ENCODE results near the gene OTULINL. TPM values are rescaled to one million over a fixed set of nuclear protein-coding genes. Genes with fewer than 3 reads are reported as not detected.

Gene OTULINL
- total RNA-seq, 1 donor from 2014 or later: 3.4 TPM

GRCh38 chr5:14557791-14558415 is 23.7 kb upstream of the OTULINL start:
- H3K4me3 Mint-ChIP-seq: no peak overlapping the region
- DNase-seq (ENCODE audit: low read depth, low spot score): no peak
- no peak overlapping the region for H3K27ac Mint-ChIP-seq (ENCODE audit: unreplicated experiment)
- no peaks in the 10 kb centered on the region for H3K36me3 Mint-ChIP-seq (ENCODE audit: low read depth)
- TF ChIP-seq, protein P1, sequence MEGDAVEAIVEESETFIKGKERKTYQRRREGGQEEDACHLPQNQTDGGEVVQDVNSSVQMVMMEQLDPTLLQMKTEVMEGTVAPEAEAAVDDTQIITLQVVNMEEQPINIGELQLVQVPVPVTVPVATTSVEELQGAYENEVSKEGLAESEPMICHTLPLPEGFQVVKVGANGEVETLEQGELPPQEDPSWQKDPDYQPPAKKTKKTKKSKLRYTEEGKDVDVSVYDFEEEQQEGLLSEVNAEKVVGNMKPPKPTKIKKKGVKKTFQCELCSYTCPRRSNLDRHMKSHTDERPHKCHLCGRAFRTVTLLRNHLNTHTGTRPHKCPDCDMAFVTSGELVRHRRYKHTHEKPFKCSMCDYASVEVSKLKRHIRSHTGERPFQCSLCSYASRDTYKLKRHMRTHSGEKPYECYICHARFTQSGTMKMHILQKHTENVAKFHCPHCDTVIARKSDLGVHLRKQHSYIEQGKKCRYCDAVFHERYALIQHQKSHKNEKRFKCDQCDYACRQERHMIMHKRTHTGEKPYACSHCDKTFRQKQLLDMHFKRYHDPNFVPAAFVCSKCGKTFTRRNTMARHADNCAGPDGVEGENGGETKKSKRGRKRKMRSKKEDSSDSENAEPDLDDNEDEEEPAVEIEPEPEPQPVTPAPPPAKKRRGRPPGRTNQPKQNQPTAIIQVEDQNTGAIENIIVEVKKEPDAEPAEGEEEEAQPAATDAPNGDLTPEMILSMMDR (conservative IDR thresholded peaks at IDR 0.05): no peak
- H3K4me1 Mint-ChIP-seq: no peaks in the 10 kb centered on the region
- no peaks in the 10 kb centered on the region for H3K27me3 Mint-ChIP-seq (ENCODE audit: low read depth)
- H3K9me3 Mint-ChIP-seq: no peaks in the 10 kb centered on the region

DNA sequence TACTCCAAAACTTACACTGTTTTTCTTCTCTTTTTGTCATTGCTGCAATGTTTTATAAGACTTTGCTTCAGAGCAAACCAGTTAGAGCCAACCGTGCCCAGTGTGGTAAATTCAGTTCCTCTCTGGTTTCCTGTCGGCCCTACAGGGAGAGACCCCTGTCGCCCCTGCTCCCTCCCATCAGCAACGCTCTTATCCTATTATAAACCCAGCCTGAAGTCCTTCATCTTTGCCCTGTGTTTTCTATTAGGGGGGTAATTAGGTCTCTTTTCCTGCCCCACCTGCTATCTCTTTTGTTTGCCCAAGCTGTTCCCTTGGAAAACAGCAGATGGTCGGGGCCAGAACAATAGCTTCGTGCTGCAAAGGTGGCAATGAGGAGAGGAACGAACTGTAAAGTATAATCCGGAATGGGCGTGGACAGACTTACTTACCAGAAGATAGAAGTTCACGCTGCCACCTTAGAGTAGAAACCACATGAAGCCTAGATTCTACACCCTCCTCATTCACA is 21.4 kb upstream of the OTULINL start:
- no peaks in the 10 kb centered on the region for H3K4me1 Mint-ChIP-seq

DNA sequence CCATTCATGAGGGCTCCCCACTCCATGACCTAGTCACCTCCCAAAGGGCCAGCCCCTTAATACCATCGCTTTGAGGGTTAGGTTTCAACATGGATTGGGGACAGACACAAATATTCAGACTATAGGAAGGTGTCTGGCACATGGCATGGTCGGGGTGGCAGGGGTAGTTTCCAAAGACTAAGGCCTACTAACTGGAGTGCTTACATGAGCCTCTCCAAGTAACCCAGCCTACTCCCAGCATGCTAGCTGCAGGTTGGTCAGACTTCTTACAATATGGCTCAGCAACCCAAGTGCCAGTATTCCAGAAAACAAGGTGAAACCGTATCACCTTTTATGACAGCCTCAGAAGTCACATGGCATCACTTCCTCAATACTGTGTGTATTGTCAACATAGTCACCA is 19.9 kb upstream of the OTULINL start:
- Mint-ChIP-seq H3K9me3 (peaks cover 2% of the 10 kb centered on the region), H3K36me3 (ENCODE audit: low read depth) (no peaks in the 10 kb centered on the region), H3K4me1 (no peaks in the 10 kb centered on the region), H3K27me3 (ENCODE audit: low read depth) (no peaks in the 10 kb centered on the region), H3K27ac (ENCODE audit: unreplicated experiment) (no peak overlapping the region), H3K4me3 (no peak overlapping the region)
- DNase-seq (ENCODE audit: low read depth, low spot score): no peak
- TF ChIP-seq, protein P1 (conservative IDR thresholded peaks at IDR 0.05): no peak

More for the DNA sequence above, 21.4 kb upstream of the OTULINL start:
- TF ChIP-seq, protein P1 (conservative IDR thresholded peaks at IDR 0.05): no peak
- Mint-ChIP-seq H3K4me3 (no peak overlapping the region), H3K27ac (ENCODE audit: unreplicated experiment) (no peak overlapping the region), H3K36me3 (ENCODE audit: low read depth) (no peaks in the 10 kb centered on the region), H3K9me3 (no peaks in the 10 kb centered on the region), H3K27me3 (ENCODE audit: low read depth) (no peaks in the 10 kb centered on the region)
- DNase-seq (ENCODE audit: low read depth, low spot score): no peak

- TF ChIP-seq, protein P1 (conservative IDR thresholded peaks at IDR 0.05): no peak
- Mint-ChIP-seq H3K9me3 (peaks cover 4% of the 10 kb centered on the region), H3K27me3 (ENCODE audit: low read depth) (no peaks in the 10 kb centered on the region), H3K4me3 (no peak overlapping the region), H3K4me1 (peaks cover 7% of the 10 kb centered on the region), H3K27ac (ENCODE audit: unreplicated experiment) (no peak overlapping the region), H3K36me3 (ENCODE audit: low read depth) (no peaks in the 10 kb centered on the region)
- no peak for DNase-seq (ENCODE audit: low read depth, low spot score)
Measured at GRCh38 chr5:14568333-14568732, 13.3 kb upstream of the OTULINL start.

- H3K9me3 Mint-ChIP-seq: peaks cover 4% of the 10 kb centered on the region
- TF ChIP-seq, protein P1 (conservative IDR thresholded peaks at IDR 0.05): no peak
- no peak for DNase-seq (ENCODE audit: low read depth, low spot score)
- H3K27me3 Mint-ChIP-seq (ENCODE audit: low read depth): no peaks in the 10 kb centered on the region
- no peak overlapping the region for H3K4me3 Mint-ChIP-seq
- H3K36me3 Mint-ChIP-seq (ENCODE audit: low read depth): no peaks in the 10 kb centered on the region
- H3K27ac Mint-ChIP-seq (ENCODE audit: unreplicated experiment): no peak overlapping the region
- H3K4me1 Mint-ChIP-seq: peaks cover 7% of the 10 kb centered on the region
Measured at GRCh38 chr5:14569948-14570691, 11.5 kb upstream of the OTULINL start.
